Suprapubic skin (tissue), 4 donors: ENCODE measurements around the gene SOX6. TPM values are rescaled to one million over a fixed set of nuclear protein-coding genes. Genes with fewer than 3 reads are reported as not detected.

Experiments
- DNase-seq, 2 donors: peaks; one replicate each; pipeline ENCODE4 v3.0.0-alpha.2; 2019; ENCODE audit warnings: low spot score in 2 of 2
- H3K27ac ChIP-seq: fragments of 200-600 bp; sonication (generic); one replicate; pipeline ENCODE4 v1.5.1; 2019
- H3K27me3 ChIP-seq: fragments of 200-600 bp; sonication (generic); one replicate; pipeline ENCODE4 v1.5.1; 2019
- H3K36me3 ChIP-seq: fragments of 200-600 bp; sonication (generic); one replicate; pipeline ENCODE4 v1.5.1; 2019
- H3K4me1 ChIP-seq: fragments of 200-600 bp; sonication (generic); one replicate; pipeline ENCODE4 v1.5.1; 2019
- H3K4me3 ChIP-seq: fragments of 200-600 bp; sonication (generic); one replicate; pipeline ENCODE4 v1.5.1; 2019; ENCODE audit warnings: mild to moderate bottlenecking
- H3K9me3 ChIP-seq: fragments of 200-600 bp; sonication (generic); one replicate; pipeline ENCODE4 v1.5.1; 2019
- EP300 ChIP-seq: sonication (generic); formaldehyde crosslinking; IDR thresholded peaks from one replicate; pipeline ENCODE4 v1.6.1; 2017; ENCODE audit warnings: antibody characterized with exemption
- POLR2A ChIP-seq, 2 donors: fragments of 450-650 bp; IDR thresholded peaks; one replicate each; pipeline ENCODE4 v1.6.1; 2017; ENCODE audit warnings: antibody characterized with exemption in 2 of 2, mild to moderate bottlenecking in 2 of 2, moderate library complexity in 2 of 2
- POLR2AphosphoS5 ChIP-seq, 3 donors: sonication (generic); formaldehyde crosslinking; IDR thresholded peaks; one replicate each; pipeline ENCODE4 v1.6.1; 2017; ENCODE audit warnings: antibody characterized with exemption in 3 of 3
- WGBS: methylation state at CpG from one replicate; pipeline ENCODE4 v1.1.5; 2018; 5-methylcytosine and 5-hydroxymethylcytosine counted together
- total RNA-seq, 4 donors: library from RNA; depleted of rRNA; stranded (reverse); fragments of >200 nt; gene quantifications; one replicate each; pipeline ENCODE4 v1.1.0, GENCODE V29; 2016
- TF ChIP-seq, protein P1 (sequence below), 2 donors: fragments of 200-600 bp in 1 of 2; fragments of 450-650 bp in 1 of 2; sonication (generic) in 1 of 2; IDR thresholded peaks; one replicate each; pipeline ENCODE4 v1.5.1; 2016 to 2019; ENCODE audit warnings: antibody characterized with exemption in 2 of 2, mild to moderate bottlenecking in 1 of 2, moderate library complexity in 1 of 2

SOX6 gene
- total RNA-seq, 4 donors from 2014 or later: 12.1 to 32.0 (median 23.8) TPM

DNA sequence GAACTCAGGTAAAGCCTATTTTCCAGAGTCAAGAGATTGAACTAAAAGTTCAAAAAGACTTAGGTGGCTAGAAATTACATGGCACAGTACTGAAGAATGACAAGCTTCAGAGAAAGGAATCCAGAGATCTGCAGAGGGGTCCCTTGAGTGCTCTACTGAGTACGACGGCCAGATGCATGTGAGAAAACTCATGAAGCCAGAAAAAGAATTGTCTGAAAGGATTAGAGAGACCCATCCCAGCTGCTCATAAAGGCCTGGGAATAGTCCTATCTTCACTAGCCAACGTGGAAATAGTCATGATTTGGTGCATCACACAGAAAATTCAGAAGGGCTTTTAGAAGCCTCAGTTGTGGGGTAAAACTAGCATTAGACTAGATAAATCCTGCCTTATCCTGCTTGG, 91.3 kb downstream of the SOX6 start:
- H3K27ac ChIP-seq: no peak overlapping the region
- H3K9me3 ChIP-seq: peaks cover 3% of the 10 kb centered on the region
- no peak overlapping the region for H3K4me3 ChIP-seq
- DNase-seq: no peak
- H3K27me3 ChIP-seq: no peaks in the 10 kb centered on the region
- no peaks in the 10 kb centered on the region for H3K36me3 ChIP-seq
- TF ChIP-seq POLR2A (IDR thresholded peaks at IDR 0.05) (no peak), POLR2AphosphoS5 (IDR thresholded peaks at IDR 0.05) (no peak), EP300 (no peak)
- TF ChIP-seq, protein P1, sequence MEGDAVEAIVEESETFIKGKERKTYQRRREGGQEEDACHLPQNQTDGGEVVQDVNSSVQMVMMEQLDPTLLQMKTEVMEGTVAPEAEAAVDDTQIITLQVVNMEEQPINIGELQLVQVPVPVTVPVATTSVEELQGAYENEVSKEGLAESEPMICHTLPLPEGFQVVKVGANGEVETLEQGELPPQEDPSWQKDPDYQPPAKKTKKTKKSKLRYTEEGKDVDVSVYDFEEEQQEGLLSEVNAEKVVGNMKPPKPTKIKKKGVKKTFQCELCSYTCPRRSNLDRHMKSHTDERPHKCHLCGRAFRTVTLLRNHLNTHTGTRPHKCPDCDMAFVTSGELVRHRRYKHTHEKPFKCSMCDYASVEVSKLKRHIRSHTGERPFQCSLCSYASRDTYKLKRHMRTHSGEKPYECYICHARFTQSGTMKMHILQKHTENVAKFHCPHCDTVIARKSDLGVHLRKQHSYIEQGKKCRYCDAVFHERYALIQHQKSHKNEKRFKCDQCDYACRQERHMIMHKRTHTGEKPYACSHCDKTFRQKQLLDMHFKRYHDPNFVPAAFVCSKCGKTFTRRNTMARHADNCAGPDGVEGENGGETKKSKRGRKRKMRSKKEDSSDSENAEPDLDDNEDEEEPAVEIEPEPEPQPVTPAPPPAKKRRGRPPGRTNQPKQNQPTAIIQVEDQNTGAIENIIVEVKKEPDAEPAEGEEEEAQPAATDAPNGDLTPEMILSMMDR (IDR thresholded peaks at IDR 0.05): no peak
- H3K4me1 ChIP-seq: no peaks in the 10 kb centered on the region
- 79% methylated on average over 3 of the region's 3 CpGs for WGBS

DNA sequence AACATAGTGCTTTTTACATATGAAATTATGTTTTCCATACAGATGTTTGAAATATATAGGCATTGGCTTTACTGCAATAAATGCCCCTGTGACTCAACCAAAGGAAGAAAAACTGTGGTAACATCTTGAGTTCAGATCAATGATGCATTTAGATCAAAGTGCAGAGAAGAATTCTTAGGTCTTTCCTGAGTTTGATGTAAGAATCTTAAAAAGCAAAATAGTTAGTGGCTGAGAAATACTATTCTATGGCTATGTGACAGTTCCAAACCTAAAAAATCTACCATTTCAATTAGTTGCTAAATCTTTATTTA, 93.7 kb downstream of the SOX6 start:
- Histone ChIP-seq H3K4me1 (no peaks in the 10 kb centered on the region), H3K9me3 (no peaks in the 10 kb centered on the region), H3K27ac (no peak overlapping the region), H3K27me3 (no peaks in the 10 kb centered on the region), H3K36me3 (no peaks in the 10 kb centered on the region), H3K4me3 (no peak overlapping the region)
- no peak for DNase-seq
- TF ChIP-seq POLR2AphosphoS5 (IDR thresholded peaks at IDR 0.05): no peak
- TF ChIP-seq, protein P1 (IDR thresholded peaks at IDR 0.05): no peak
- TF ChIP-seq POLR2A (IDR thresholded peaks at IDR 0.05): no peak
- TF ChIP-seq EP300: no peak

DNA sequence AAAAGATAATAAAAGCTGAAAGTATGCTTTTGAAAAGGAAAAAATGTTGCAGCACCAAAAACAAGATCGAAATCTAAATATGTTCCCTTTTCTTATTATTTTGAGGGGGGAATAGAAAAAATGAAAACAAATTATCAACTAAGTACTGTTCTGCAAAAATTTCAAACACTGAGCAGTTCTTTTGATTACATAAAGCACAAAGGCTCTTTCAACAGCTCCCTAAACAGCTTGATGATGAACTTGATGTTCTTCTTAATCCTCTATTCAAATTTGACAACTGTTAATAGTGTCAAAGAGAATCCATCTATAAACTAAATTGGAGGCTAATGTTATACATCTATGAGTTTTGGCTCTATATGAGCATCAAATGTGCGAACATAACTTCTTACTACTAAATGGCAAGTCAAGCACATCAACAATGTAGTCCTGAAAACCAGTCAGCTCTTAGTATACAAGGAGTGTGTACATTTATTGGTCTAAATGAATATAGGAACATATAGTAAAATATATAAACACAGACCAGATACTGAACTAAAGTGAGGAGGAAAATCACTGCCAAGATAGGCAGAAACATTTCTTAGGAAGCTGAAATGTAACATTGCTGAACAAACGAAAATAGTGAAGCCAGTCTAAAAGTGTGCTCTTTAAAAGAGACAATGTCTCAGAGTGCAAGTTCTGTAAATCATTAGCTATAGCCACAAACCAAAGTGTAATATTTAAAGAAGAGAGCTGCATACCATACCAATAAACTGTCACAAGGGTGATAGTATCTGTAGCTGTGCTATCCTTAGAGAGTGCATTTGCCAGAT, 94.3 kb downstream of the SOX6 start:
- no peaks in the 10 kb centered on the region for H3K9me3 ChIP-seq
- 74% methylated on average over 3 of the region's 3 CpGs for WGBS
- DNase-seq: no peak
- no peak overlapping the region for H3K27ac ChIP-seq
- no peaks in the 10 kb centered on the region for H3K36me3 ChIP-seq
- H3K4me1 ChIP-seq: no peaks in the 10 kb centered on the region
- no peaks in the 10 kb centered on the region for H3K27me3 ChIP-seq
- TF ChIP-seq POLR2A (IDR thresholded peaks at IDR 0.05) (no peak), EP300 (no peak), POLR2AphosphoS5 (IDR thresholded peaks at IDR 0.05) (no peak)
- TF ChIP-seq, protein P1 (IDR thresholded peaks at IDR 0.05): no peak
- no peak overlapping the region for H3K4me3 ChIP-seq

DNA sequence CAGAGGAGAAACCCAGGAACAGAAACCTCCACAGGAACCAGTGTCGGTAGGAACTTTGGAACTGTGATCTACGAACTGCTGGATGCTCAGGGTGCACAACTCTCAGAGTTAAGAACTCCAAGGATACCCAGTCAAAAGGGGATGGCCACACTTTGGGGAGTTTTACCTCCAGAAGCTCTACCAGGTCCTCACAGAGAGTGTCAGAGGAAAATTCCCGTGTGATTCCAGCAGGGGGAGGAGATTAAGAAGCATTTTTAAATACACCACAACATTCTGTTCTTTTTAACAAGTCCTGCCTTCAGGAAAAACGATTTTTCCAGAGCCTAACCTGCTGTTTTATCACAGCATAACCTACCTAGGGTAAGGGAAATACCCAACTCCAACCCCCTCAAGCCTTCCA, 104.0 kb downstream of the SOX6 start:
- H3K27me3 ChIP-seq: no peaks in the 10 kb centered on the region
- H3K36me3 ChIP-seq: no peaks in the 10 kb centered on the region
- no peak for DNase-seq
- H3K4me1 ChIP-seq: no peaks in the 10 kb centered on the region
- no peak overlapping the region for H3K4me3 ChIP-seq
- no peaks in the 10 kb centered on the region for H3K9me3 ChIP-seq
- no peak for TF ChIP-seq POLR2AphosphoS5 (IDR thresholded peaks at IDR 0.05)
- TF ChIP-seq, protein P1 (IDR thresholded peaks at IDR 0.05): no peak
- no peak for TF ChIP-seq POLR2A (IDR thresholded peaks at IDR 0.05)
- 55% methylated on average over 4 of the region's 4 CpGs for WGBS
- no peak overlapping the region for H3K27ac ChIP-seq

DNA sequence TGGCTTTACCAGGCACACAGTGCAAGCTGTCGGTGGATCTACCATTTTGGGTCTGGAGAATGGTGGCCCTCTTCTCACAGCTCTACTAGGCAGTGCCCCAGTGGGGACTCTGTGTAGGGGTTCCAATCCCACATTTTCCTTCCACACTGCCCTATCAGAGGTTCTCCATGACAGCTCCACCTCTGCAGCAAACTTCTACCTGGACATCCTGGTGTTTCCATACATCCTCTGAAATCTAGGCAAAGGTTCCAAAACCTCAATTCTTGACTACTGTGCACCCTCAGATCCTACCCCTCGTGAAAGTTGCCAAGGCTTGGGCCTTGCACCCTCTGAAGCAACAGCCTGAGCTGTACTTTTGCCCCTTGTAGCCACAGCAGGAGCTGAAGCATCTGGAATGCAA, 108.1 kb downstream of the SOX6 start:
- Histone ChIP-seq H3K9me3 (no peaks in the 10 kb centered on the region), H3K27ac (no peak overlapping the region), H3K27me3 (no peaks in the 10 kb centered on the region), H3K4me3 (no peak overlapping the region), H3K36me3 (no peaks in the 10 kb centered on the region), H3K4me1 (no peaks in the 10 kb centered on the region)
- 88% methylated on average over 1 of the region's 2 CpGs for WGBS
- no peak for DNase-seq
- TF ChIP-seq POLR2A (IDR thresholded peaks at IDR 0.05) (no peak), POLR2AphosphoS5 (IDR thresholded peaks at IDR 0.05) (no peak), EP300 (no peak)
- TF ChIP-seq, protein P1 (IDR thresholded peaks at IDR 0.05): no peak
